Common myeloid progenitor, CD34-positive (primary cell): ENCODE data around the gene RAF1.

ENCODE experiments used
- CTCF ChIA-PET: fragments of 350-600 bp; sonication (Branson Sonifier 250); formaldehyde crosslinking; loops from one replicate; lab custom pipeline; 2021; ENCODE audit warnings: antibody characterized with exemption; lab: Charles Lee
- POLR2A ChIA-PET: fragments of 350-600 bp; sonication (Branson Sonifier 250); formaldehyde crosslinking; loops from one replicate; lab custom pipeline; 2021; ENCODE audit warnings: antibody characterized with exemption; lab: Charles Lee
- DNase-seq, 3 donors: peaks; one replicate each; pipeline versions ENCODE4 v3.0.0 to v3.0.0-alpha.2; 2013
- H3K27ac ChIP-seq, 2 experiments: 1 replicate in 1 of 2; 2 replicates in 1 of 2; pipeline ENCODE4 v1.7.0; 2013; ENCODE audit warnings: inconsistent platforms in 2 of 2, low read length in 2 of 2, mild to moderate bottlenecking in 2 of 2, low read depth in 1 of 2, moderate library complexity in 1 of 2; ENCODE audit not compliant: severe bottlenecking in 2 of 2, insufficient read depth in 1 of 2, poor library complexity in 1 of 2
- H3K27me3 ChIP-seq, 5 experiments: replicated peaks in 2 of 5; 1 replicate in 3 of 5; 2 replicates in 2 of 5; pipeline versions ENCODE4 v1.6.1 to v1.7.0; 2013; ENCODE audit warnings: low read length in 4 of 5, mild to moderate bottlenecking in 2 of 5, moderate library complexity in 2 of 5, inconsistent platforms in 1 of 5; ENCODE audit not compliant: insufficient read depth in 5 of 5, control insufficient read depth in 4 of 5
- H3K36me3 ChIP-seq, 4 experiments: 1 replicate in 2 of 4; 2 replicates in 2 of 4; pipeline versions ENCODE4 v1.6.1 to v1.7.0; 2013; ENCODE audit warnings: low read length in 3 of 4, control low read depth in 1 of 4, mild to moderate bottlenecking in 1 of 4; ENCODE audit not compliant: control insufficient read depth in 4 of 4, insufficient read depth in 4 of 4
- H3K4me1 ChIP-seq, 4 experiments: 1 replicate in 3 of 4; 2 replicates in 1 of 4; pipeline versions ENCODE4 v1.6.1 to v1.7.1; 2013; ENCODE audit warnings: low read length in 3 of 4, mild to moderate bottlenecking in 3 of 4, control low read depth in 1 of 4, inconsistent platforms in 1 of 4, moderate library complexity in 1 of 4; ENCODE audit not compliant: control insufficient read depth in 4 of 4, insufficient read depth in 4 of 4; ENCODE audit errors: control extremely low read depth in 1 of 4
- H3K4me3 ChIP-seq, 7 experiments: 1 replicate in 4 of 7; 2 replicates in 3 of 7; pipeline versions ENCODE4 v1.5.1 to v1.7.0; 2013; ENCODE audit warnings: mild to moderate bottlenecking in 7 of 7, low read length in 6 of 7, moderate library complexity in 6 of 7, inconsistent platforms in 2 of 7, low read depth in 2 of 7, control low read depth in 1 of 7; ENCODE audit not compliant: insufficient read depth in 4 of 7, control insufficient read depth in 1 of 7; ENCODE audit errors: extremely low read depth in 1 of 7
- H3K9me3 ChIP-seq, 5 experiments: 1 replicate in 4 of 5; 2 replicates in 1 of 5; pipeline versions ENCODE4 v1.6.1 to v1.7.1; 2013; ENCODE audit warnings: low read length in 4 of 5, mild to moderate bottlenecking in 2 of 5, inconsistent platforms in 1 of 5, low read depth in 1 of 5, moderate library complexity in 1 of 5; ENCODE audit not compliant: control insufficient read depth in 4 of 5, insufficient read depth in 2 of 5; ENCODE audit errors: control extremely low read depth in 1 of 5
- WGBS: methylation state at CpG from one replicate; pipeline ENCODE4 v1.1.5; 2013; ENCODE audit not compliant: insufficient coverage; 5-methylcytosine and 5-hydroxymethylcytosine counted together

RAF1 gene

GRCh38 chr3:12658593-12659058 lies 5.3 kb downstream of the RAF1 start:
- H3K4me1 ChIP-seq = peaks cover 3 to 21% (median 14%) of the 10 kb centered on the region in 4 experiments
- CTCF ChIA-PET = interaction anchor here (1.1 to 1.4 kb wide), 2 partner anchors 45 to 150 kb away, joined by 3 read pairs; no protein-coding TSS in a partner anchor
- peaks cover 0 to 6% (median 2%) of the 10 kb centered on the region in 4 experiments for H3K36me3 ChIP-seq
- POLR2A ChIA-PET = no interaction called here
- H3K4me3 ChIP-seq = no peak overlapping the region
- DNase-seq = no peak
- 100% methylated on average over 1 of the region's 4 CpGs for WGBS
- no peak overlapping the region for H3K27ac ChIP-seq
- H3K27me3 ChIP-seq = no peaks in the 10 kb centered on the region
- no peaks in the 10 kb centered on the region for H3K9me3 ChIP-seq

- no peaks in the 10 kb centered on the region for H3K9me3 ChIP-seq
- ChIA-PET CTCF (interaction anchor here (1.0 kb wide), 1 partner anchor 9 kb away, joined by 3 read pairs; no protein-coding TSS in a partner anchor), POLR2A (no interaction called here)
- no peak for DNase-seq
- no peak overlapping the region for H3K27ac ChIP-seq
- WGBS = 100% methylated on average over 1 of the region's 6 CpGs
- no peak overlapping the region for H3K4me3 ChIP-seq
- H3K36me3 ChIP-seq = peaks cover 0 to 6% (median 3%) of the 10 kb centered on the region in 4 experiments
- no peaks in the 10 kb centered on the region for H3K27me3 ChIP-seq
- peaks cover under 1 to 10% (median 5%) of the 10 kb centered on the region in 4 experiments for H3K4me1 ChIP-seq
Observed at GRCh38 chr3:12656850-12657249, 7.1 kb downstream of the RAF1 start.

- peaks cover 0 to 5% (median 3%) of the 10 kb centered on the region in 4 experiments for H3K4me1 ChIP-seq
- ChIA-PET POLR2A (no interaction called here), CTCF (no interaction called here)
- DNase-seq = no peak
- H3K9me3 ChIP-seq = no peaks in the 10 kb centered on the region
- peaks cover 0 to 6% (median 3%) of the 10 kb centered on the region in 4 experiments for H3K36me3 ChIP-seq
- H3K27ac ChIP-seq = no peak overlapping the region
- H3K4me3 ChIP-seq = no peak overlapping the region
- H3K27me3 ChIP-seq = no peaks in the 10 kb centered on the region
Observed at GRCh38 chr3:12656193-12656592, 7.7 kb downstream of the RAF1 start.

- whole genome bisulfite sequencing = 100% methylated on average over 1 of the region's 4 CpGs
- H3K4me1 ChIP-seq = peaks cover 0 to 5% (median 3%) of the 10 kb centered on the region in 4 experiments
- no peak for DNase-seq
- ChIA-PET CTCF (no interaction called here), POLR2A (no interaction called here)
- no peak overlapping the region for H3K4me3 ChIP-seq
- H3K36me3 ChIP-seq = peaks cover 0 to 6% (median 3%) of the 10 kb centered on the region in 4 experiments
- H3K27me3 ChIP-seq = no peaks in the 10 kb centered on the region
- no peaks in the 10 kb centered on the region for H3K9me3 ChIP-seq
- H3K27ac ChIP-seq = no peak overlapping the region
Observed at GRCh38 chr3:12655701-12656100, 8.2 kb downstream of the RAF1 start.

- no CpG with 5 or more reads among the region's 4 CpGs for WGBS
- no peak for DNase-seq
- Histone ChIP-seq H3K4me3 (no peak overlapping the region), H3K27ac (no peak overlapping the region), H3K36me3 (peaks cover 0 to 6% (median 3%) of the 10 kb centered on the region in 4 experiments), H3K4me1 (peaks cover 0 to 3% (median 0%) of the 10 kb centered on the region in 4 experiments), H3K9me3 (no peaks in the 10 kb centered on the region), H3K27me3 (no peaks in the 10 kb centered on the region)
- CTCF ChIA-PET = interaction anchor here (0.6 to 2.9 kb wide), 5 partner anchors 8 to 38 kb away, joined by 3 to 7 read pairs (median 5); no protein-coding TSS in a partner anchor
- POLR2A ChIA-PET = no interaction called here
Observed at GRCh38 chr3:12653747-12654146, 10.2 kb downstream of the RAF1 start.

- H3K4me1 ChIP-seq = peaks cover 0 to 9% (median 3%) of the 10 kb centered on the region in 4 experiments
- CTCF ChIA-PET = interaction anchor here (1.0 to 1.4 kb wide), 3 partner anchors 9 to 253 kb away, joined by 3 to 4 read pairs (median 3); no protein-coding TSS in a partner anchor
Observed at GRCh38 chr3:12648384-12648959, 15.4 kb downstream of the RAF1 start.

GRCh38 chr3:12644331-12644937 lies 19.5 kb downstream of the RAF1 start:
- WGBS = 100% methylated on average over 1 of the region's 6 CpGs
- Histone ChIP-seq H3K27me3 (no peaks in the 10 kb centered on the region), H3K36me3 (peaks cover 0 to 3% (median 0%) of the 10 kb centered on the region in 4 experiments), H3K9me3 (no peaks in the 10 kb centered on the region), H3K27ac (no peak overlapping the region), H3K4me3 (no peak overlapping the region), H3K4me1 (peaks cover 0 to 9% (median 3%) of the 10 kb centered on the region in 4 experiments)
- CTCF ChIA-PET = interaction anchor here (0.9 to 1.7 kb wide), 3 partner anchors 9 to 17 kb away, joined by 4 to 5 read pairs (median 4); no protein-coding TSS in a partner anchor
- DNase-seq = no peak
- POLR2A ChIA-PET = interaction anchor here (0.6 kb wide), 1 partner anchor 18 kb away, joined by 4 read pairs; no protein-coding TSS in a partner anchor

More at GRCh38 chr3:12648384-12648959, 15.4 kb downstream of the RAF1 start:
- WGBS = 97% methylated on average over 9 of the region's 12 CpGs
- Histone ChIP-seq H3K27me3 (no peaks in the 10 kb centered on the region), H3K36me3 (peaks cover 0 to 2% (median 0%) of the 10 kb centered on the region in 4 experiments), H3K9me3 (no peaks in the 10 kb centered on the region), H3K27ac (no peak overlapping the region), H3K4me3 (no peak overlapping the region)
- DNase-seq = no peak
- POLR2A ChIA-PET = interaction anchor here (0.6 kb wide), 1 partner anchor 13 kb away, joined by 3 read pairs; no protein-coding TSS in a partner anchor
